Tibial nerve (tissue), 4 donors: Measurements from ENCODE around the gene HMGCL. TPM values are rescaled to one million over a fixed set of nuclear protein-coding genes. Genes with fewer than 3 reads are reported as not detected.
"Not testable (repeated sequence)": the region's sequence is repeated elsewhere in the genome, so short reads cannot be mapped to it uniquely, and the experiment has no call there.

ENCODE experiments used
- DNase-seq, 2 donors: peaks; one replicate each; pipeline ENCODE4 v3.0.0-alpha.2; 2019; ENCODE audit warnings: low spot score in 2 of 2
- H3K27ac ChIP-seq, 4 donors: fragments of 200-600 bp; sonication (generic) in 3 of 4; one replicate each; pipeline ENCODE4 v1.5.1; 2017 to 2019; ENCODE audit warnings: mild to moderate bottlenecking in 1 of 4
- H3K27me3 ChIP-seq, 2 donors: fragments of 200-600 bp; sonication (generic) in 1 of 2; one replicate each; pipeline versions ENCODE4 v1.5.1 to v1.6.0; 2017 to 2019
- H3K36me3 ChIP-seq, 3 donors: fragments of 200-600 bp; sonication (generic); one replicate each; pipeline ENCODE4 v1.5.1; 2018 to 2019
- H3K4me1 ChIP-seq, 4 donors: fragments of 200-600 bp; sonication (generic) in 3 of 4; one replicate each; pipeline ENCODE4 v1.5.1; 2017 to 2019
- H3K4me3 ChIP-seq, 4 donors: fragments of 200-600 bp; sonication (generic) in 3 of 4; one replicate each; pipeline ENCODE4 v1.5.1; 2017 to 2019; ENCODE audit warnings: mild to moderate bottlenecking in 1 of 4, moderate library complexity in 1 of 4
- H3K9me3 ChIP-seq, 4 donors: fragments of 200-600 bp; sonication (generic) in 3 of 4; one replicate each; pipeline ENCODE4 v1.5.1; 2017 to 2019
- CTCF ChIP-seq, 5 experiments: fragments of 200-600 bp in 3 of 5; fragments of 450-650 bp in 2 of 5; sonication (generic) in 3 of 5; IDR thresholded peaks; one replicate each; pipeline ENCODE4 v1.5.1; 2016 to 2019; ENCODE audit warnings: antibody characterized with exemption in 5 of 5, mild to moderate bottlenecking in 3 of 5, moderate library complexity in 2 of 5
- EP300 ChIP-seq, 2 donors: sonication (generic); formaldehyde crosslinking; IDR thresholded peaks; one replicate each; pipeline ENCODE4 v1.6.1; 2017; ENCODE audit warnings: antibody characterized with exemption in 2 of 2, mild to moderate bottlenecking in 1 of 2
- POLR2A ChIP-seq, 2 donors: fragments of 450-650 bp; IDR thresholded peaks; one replicate each; pipeline ENCODE4 v1.6.1; 2017; ENCODE audit warnings: antibody characterized with exemption in 2 of 2, mild to moderate bottlenecking in 2 of 2, moderate library complexity in 2 of 2
- whole genome bisulfite sequencing, 2 donors: methylation state at CpG; one replicate each; pipeline ENCODE4 v1.1.5; 2018; 5-methylcytosine and 5-hydroxymethylcytosine counted together
- total RNA-seq, 4 donors: library from RNA; depleted of rRNA; stranded (reverse); fragments of >200 nt; gene quantifications; one replicate each; pipeline ENCODE4 v1.1.0, GENCODE V29; 2016

Gene HMGCL
- total RNA-seq, 4 donors from 2014 or later = 38.7 to 53.3 (median 44.3) TPM

- peaks cover 0 to 37% (median 19%) of the 10 kb centered on the region in 4 donors for H3K4me1 ChIP-seq
- no peak overlapping the region for H3K4me3 ChIP-seq
- no peak for TF ChIP-seq CTCF (IDR thresholded peaks at IDR 0.05)
- no peak for TF ChIP-seq EP300 (IDR thresholded peaks at IDR 0.05)
- no peak for TF ChIP-seq POLR2A (IDR thresholded peaks at IDR 0.05)
- H3K27me3 ChIP-seq = no peaks in the 10 kb centered on the region
- H3K27ac ChIP-seq = no peak overlapping the region
- no peak for DNase-seq
- peaks cover 0 to 64% (median 14%) of the 10 kb centered on the region in 3 donors for H3K36me3 ChIP-seq
- 94% methylated on average over 3 of the region's 3 CpGs for WGBS, 2 donors
- no peaks in the 10 kb centered on the region for H3K9me3 ChIP-seq
Observed at GRCh38 chr1:23788695-23789094, 36.5 kb downstream of the HMGCL start.

GRCh38 chr1:23787701-23788100 is 37.5 kb downstream of the HMGCL start:
- H3K4me1 ChIP-seq = peaks cover 0 to 28% (median 16%) of the 10 kb centered on the region in 4 donors
- TF ChIP-seq EP300 (IDR thresholded peaks at IDR 0.05) (no peak), CTCF (IDR thresholded peaks at IDR 0.05) (no peak), POLR2A (IDR thresholded peaks at IDR 0.05) (no peak)
- no peaks in the 10 kb centered on the region for H3K27me3 ChIP-seq
- H3K4me3 ChIP-seq = no peak overlapping the region
- H3K36me3 ChIP-seq = peaks cover 0 to 62% (median 7%) of the 10 kb centered on the region in 3 donors
- WGBS, 2 donors = 90 to 92% methylated on average over 3 of the region's 3 CpGs
- H3K9me3 ChIP-seq = no peaks in the 10 kb centered on the region
- no peak overlapping the region for H3K27ac ChIP-seq
- no peak for DNase-seq

- Histone ChIP-seq H3K27ac (peak overlapping the region in 2 of 4 donors; percentile 28 to 66), H3K27me3 (no peaks in the 10 kb centered on the region), H3K9me3 (no peaks in the 10 kb centered on the region), H3K4me3 (no peak overlapping the region), H3K36me3 (peaks cover 0 to 86% (median 7%) of the 10 kb centered on the region in 3 donors), H3K4me1 (peaks cover 0 to 21% (median under 1%) of the 10 kb centered on the region in 4 donors)
- 69 to 80% methylated on average over 4 of the region's 4 CpGs for WGBS, 2 donors
- DNase-seq = no peak
- no peak for TF ChIP-seq POLR2A (IDR thresholded peaks at IDR 0.05)
- no peak for TF ChIP-seq CTCF (IDR thresholded peaks at IDR 0.05)
- peak in 1 of 2 donors; percentile 56 for TF ChIP-seq EP300 (IDR thresholded peaks at IDR 0.05)
Observed at GRCh38 chr1:23784846-23785245, 40.4 kb downstream of the HMGCL start.

- not testable (repeated sequence) for DNase-seq, H3K9me3 ChIP-seq, H3K27me3 ChIP-seq, H3K4me3 ChIP-seq, H3K27ac ChIP-seq
- 92 to 93% methylated on average over 11 of the region's 11 CpGs for WGBS, 2 donors
- Histone ChIP-seq H3K36me3 (peaks cover 0 to 73% (median 7%) of the 10 kb centered on the region in 3 donors), H3K4me1 (peaks cover 3 to 34% (median 9%) of the 10 kb centered on the region in 4 donors)
Observed at GRCh38 chr1:23783141-23783540, 42.1 kb downstream of the HMGCL start.

- Histone ChIP-seq H3K27me3 (no peaks in the 10 kb centered on the region), H3K9me3 (no peaks in the 10 kb centered on the region), H3K4me1 (peaks cover 3 to 52% (median 16%) of the 10 kb centered on the region in 4 donors), H3K4me3 (no peak overlapping the region), H3K27ac (peak overlapping the region in 2 of 4 donors; percentile 24 to 95), H3K36me3 (peaks cover 0 to 40% (median 0%) of the 10 kb centered on the region in 3 donors)
- TF ChIP-seq EP300 (IDR thresholded peaks at IDR 0.05) (no peak), POLR2A (IDR thresholded peaks at IDR 0.05) (no peak), CTCF (IDR thresholded peaks at IDR 0.05) (no peak)
- 53 to 58% methylated on average over 3 of the region's 3 CpGs for WGBS, 2 donors
- DNase-seq = no peak
Observed at GRCh38 chr1:23779826-23780371, 45.3 kb downstream of the HMGCL start.
